Endothelial cell of umbilical vein (primary cell): ENCODE data around the gene TPST1. TPM values are rescaled to one million over a fixed set of nuclear protein-coding genes. Genes with fewer than 3 reads are reported as not detected.

Experiments used
- BruUV-seq: library from RNA; stranded (reverse); fragments of 400-500 nt; replicated peaks from 2 replicates; lab custom pipeline; 2021; lab: Mats Ljungman, UMichigan
- CTCF ChIA-PET: fragments of 300-600, 350-600 bp; sonication (Branson Sonifier 250); formaldehyde crosslinking; loops from one replicate; lab custom pipeline; 2021; ENCODE audit warnings: antibody characterized with exemption, inconsistent platforms; lab: Charles Lee
- POLR2A ChIA-PET: fragments of 300-600, 350-600 bp; sonication (Branson Sonifier 250); formaldehyde crosslinking; loops from one replicate; lab custom pipeline; 2021; ENCODE audit warnings: antibody characterized with exemption, inconsistent platforms; lab: Charles Lee
- DNase-seq: peaks from one replicate; pipeline ENCODE4 v3.0.0-alpha.2; 2011; ENCODE audit warnings: low read depth, low spot score
- FAIRE-seq: peaks from 2 replicates; lab custom pipeline; 2011; peaks lifted over from hg19 to GRCh38; lab: Jason Lieb, UNC
- H2AFZ ChIP-seq: 2 replicates; pipeline ENCODE4 v1.6.0; 2012; ENCODE audit warnings: low read depth, low read length, control low read depth, inconsistent platforms
- H3K27ac ChIP-seq: 2 replicates; pipeline ENCODE4 v1.5.1; 2011; ENCODE audit warnings: low read depth, mild to moderate bottlenecking, control low read depth, low read length, moderate library complexity; ENCODE audit not compliant: insufficient read depth
- H3K27me3 ChIP-seq, 2 experiments: 2 replicates each; pipeline versions ENCODE4 v1.6.0 to v1.6.1; 2011; ENCODE audit warnings: low read length in 2 of 2, mixed read lengths in 1 of 2; ENCODE audit not compliant: control insufficient read depth in 2 of 2, insufficient read depth in 2 of 2
- H3K36me3 ChIP-seq, 2 experiments: 2 replicates in 1 of 2; 3 replicates in 1 of 2; pipeline ENCODE4 v1.5.1; 2011; ENCODE audit warnings: low read length in 2 of 2, mild to moderate bottlenecking in 1 of 2, moderate library complexity in 1 of 2; ENCODE audit not compliant: control insufficient read depth in 2 of 2, insufficient read depth in 2 of 2; ENCODE audit errors: extremely low read depth in 1 of 2
- H3K4me1 ChIP-seq: 3 replicates; pipeline ENCODE4 v1.5.1; 2011; ENCODE audit warnings: mild to moderate bottlenecking, low read length; ENCODE audit not compliant: control insufficient read depth, insufficient read depth; ENCODE audit errors: extremely low read depth
- H3K4me2 ChIP-seq: 2 replicates; pipeline ENCODE4 v1.6.1; 2011; ENCODE audit warnings: low read length, control low read depth, mixed read lengths; ENCODE audit not compliant: insufficient read depth
- H3K4me3 ChIP-seq, 3 experiments: fragments of 200-600 bp in 1 of 3; sonication (generic), shearing (Covaris generic) in 1 of 3; replicated peaks in 1 of 3; 2 replicates each; pipeline ENCODE4 v1.5.1; 2011 to 2016; ENCODE audit warnings: control low read depth in 3 of 3, low read length in 3 of 3, mild to moderate bottlenecking in 2 of 3, inconsistent platforms in 1 of 3, low read depth in 1 of 3, moderate library complexity in 1 of 3; ENCODE audit not compliant: insufficient read depth in 1 of 3
- H3K79me2 ChIP-seq: 2 replicates; pipeline ENCODE4 v1.6.0; 2012; ENCODE audit warnings: low read length, inconsistent platforms; ENCODE audit not compliant: control insufficient read depth, insufficient read depth
- H3K9ac ChIP-seq: replicated peaks from 2 replicates; pipeline ENCODE3; 2011; ENCODE audit warnings: low read length, control low read depth; ENCODE audit not compliant: insufficient read depth; ENCODE audit errors: extremely low read depth
- H3K9me1 ChIP-seq: replicated peaks from 3 replicates; pipeline ENCODE4 v1.6.0; 2011; ENCODE audit warnings: mild to moderate bottlenecking, low read length; ENCODE audit not compliant: control insufficient read depth, insufficient read depth; ENCODE audit errors: extremely low read depth
- H3K9me3 ChIP-seq: replicated peaks from 2 replicates; pipeline ENCODE4 v1.5.1; 2012; ENCODE audit warnings: low read length, inconsistent platforms; ENCODE audit not compliant: control insufficient read depth, insufficient read depth
- H4K20me1 ChIP-seq: replicated peaks from 2 replicates; pipeline ENCODE3; 2011; ENCODE audit warnings: mild to moderate bottlenecking, low read length; ENCODE audit not compliant: control insufficient read depth, insufficient read depth; ENCODE audit errors: extremely low read depth
- CTCF ChIP-seq, 2 donors: IDR thresholded peaks; 1 replicate in 1 of 2; 2 replicates in 1 of 2; pipeline ENCODE4 v1.5.1; 2011; ENCODE audit warnings: low read length in 2 of 2, mild to moderate bottlenecking in 2 of 2, moderate library complexity in 2 of 2, control low read depth in 1 of 2, inconsistent platforms in 1 of 2, low read depth in 1 of 2; ENCODE audit not compliant: insufficient read depth in 1 of 2; ENCODE audit errors: extremely low read depth in 1 of 2
- EZH2 ChIP-seq: IDR thresholded peaks from 2 replicates; pipeline ENCODE4 v1.6.1; 2012; ENCODE audit warnings: borderline replicate concordance, low read depth, mild to moderate bottlenecking, moderate library complexity, low read length, inconsistent platforms; ENCODE audit not compliant: severe bottlenecking
- FOS ChIP-seq: IDR thresholded peaks from 2 replicates; pipeline ENCODE4 v1.6.1; 2011; ENCODE audit warnings: mild to moderate bottlenecking, low read length, moderate library complexity, borderline replicate concordance; ENCODE audit not compliant: insufficient read depth
- GATA2 ChIP-seq: IDR thresholded peaks from 2 replicates; pipeline ENCODE4 v1.7.0; 2011; ENCODE audit warnings: low read depth, mild to moderate bottlenecking, moderate library complexity, mixed read lengths, low read length; ENCODE audit not compliant: insufficient read length, insufficient read depth
- JUN ChIP-seq: IDR thresholded peaks from 2 replicates; pipeline ENCODE4 v1.6.1; 2011; ENCODE audit warnings: borderline replicate concordance, low read depth; ENCODE audit not compliant: insufficient read length, insufficient read depth
- MYC ChIP-seq: IDR thresholded peaks from one replicate; pipeline ENCODE4 v1.6.1; 2011; ENCODE audit warnings: mild to moderate bottlenecking, low read depth, low read length
- POLR2A ChIP-seq: IDR thresholded peaks from 2 replicates; pipeline ENCODE4 v1.6.1; 2012; ENCODE audit warnings: low read depth, mild to moderate bottlenecking, control low read depth, low read length
- POLR2AphosphoS5 ChIP-seq: IDR thresholded peaks from 2 replicates; pipeline ENCODE4 v1.6.1; 2012; ENCODE audit warnings: low read depth, mild to moderate bottlenecking, control low read depth, low read length, moderate library complexity; ENCODE audit not compliant: insufficient read depth
- dilution Hi-C: fragments of 300-500 bp; cut with MboI; formaldehyde crosslinking; loops from one replicate; pipeline ENCODE4 v1.15.0; 2019; ENCODE audit warnings: low sequenced_read_pairs; ENCODE audit not compliant: extremely low pct_ligation_motif_present
- intact Hi-C: fragments of 100-400 bp; cut with micrococcal nuclease; formaldehyde crosslinking; loops from one replicate; pipeline ENCODE4 v1.10.0; 2022
- polyA plus RNA-seq, 4 experiments: library from polyadenylated mRNA; depleted of rRNA in 3 of 4; stranded (reverse) in 3 of 4; unstranded in 1 of 4; fragments of >200 nt; gene quantifications; 2 replicates each; pipeline versions ENCODE4 v1.2.1 to v1.2.3, GENCODE V29; 2011 to 2012; ENCODE audit warnings: missing spikeins in 1 of 4
- total RNA-seq: library from RNA; stranded (reverse); gene quantifications from 2 replicates; pipeline ENCODE4 v1.2.3, GENCODE V29; 2021
- TF ChIP-seq, protein P1 (sequence below): IDR thresholded peaks from 2 replicates; pipeline ENCODE4 v1.6.1; 2011; ENCODE audit not compliant: insufficient read depth, insufficient read length

TPST1 gene
- total and polyA plus RNA-seq, 2 donors (not counting 3 experiments of a cell fraction or from before 2014, with no cell fraction given), result 18.7 to 21.0 TPM

- TF ChIP-seq CTCF (IDR thresholded peaks at IDR 0.05; ENCODE audit: extremely low read depth in 1 of 2, insufficient read depth in 1 of 2, low read depth in 1 of 2, low read length in 2 of 2) (no peak), FOS (no peak), POLR2A (no peak), MYC (no peak), EZH2 (no peak), POLR2AphosphoS5 (no peak), JUN (no peak), GATA2 (no peak)
- TF ChIP-seq, protein P1, sequence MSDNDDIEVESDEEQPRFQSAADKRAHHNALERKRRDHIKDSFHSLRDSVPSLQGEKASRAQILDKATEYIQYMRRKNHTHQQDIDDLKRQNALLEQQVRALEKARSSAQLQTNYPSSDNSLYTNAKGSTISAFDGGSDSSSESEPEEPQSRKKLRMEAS, result no peak
- no peak overlapping the region for H3K27ac ChIP-seq
- no peak for FAIRE-seq
- H3K9me1 ChIP-seq, result no peaks in the 10 kb centered on the region
- no peaks in the 10 kb centered on the region for H4K20me1 ChIP-seq
- no peaks in the 10 kb centered on the region for H3K27me3 ChIP-seq
- DNase-seq, result no peak
- no peaks in the 10 kb centered on the region for H3K79me2 ChIP-seq
- ChIA-PET CTCF (no interaction called here), POLR2A (no interaction called here)
- intact Hi-C loops (no loop called here), dilution Hi-C loops (no loop called here)
- no peak overlapping the region for H2AFZ ChIP-seq
- H3K4me1 ChIP-seq, result no peaks in the 10 kb centered on the region
- no peaks in the 10 kb centered on the region for H3K9me3 ChIP-seq
- no peak overlapping the region for H3K4me2 ChIP-seq
- H3K9ac ChIP-seq, result no peak overlapping the region
- no peaks in the 10 kb centered on the region for H3K36me3 ChIP-seq
- H3K4me3 ChIP-seq, result no peak overlapping the region
- BruUV-seq, result no TSS peak
Observed at GRCh38 chr7:66245008-66245407, 39.9 kb downstream of the TPST1 start.
